OCI-LY7 (cell line): ENCODE measurements around the gene LIN9.

Source experiments
- EZH2phosphoT487 ChIP-seq: fragments of 200-600 bp; sonication (generic); IDR thresholded peaks from 2 replicates; pipeline ENCODE4 v1.6.1; 2018; ENCODE audit warnings: low read depth, borderline replicate concordance, mild to moderate bottlenecking, mixed run types, antibody characterized with exemption, low read length, moderate library complexity, mixed read lengths
- TF ChIP-seq, protein P1 (sequence below): fragments of 200-600 bp; sonication (generic); conservative IDR thresholded peaks from 2 replicates; pipeline ENCODE4 v1.5.1; 2014; ENCODE audit warnings: mild to moderate bottlenecking, antibody characterized with exemption, low read length, moderate library complexity, mixed read lengths

DNA sequence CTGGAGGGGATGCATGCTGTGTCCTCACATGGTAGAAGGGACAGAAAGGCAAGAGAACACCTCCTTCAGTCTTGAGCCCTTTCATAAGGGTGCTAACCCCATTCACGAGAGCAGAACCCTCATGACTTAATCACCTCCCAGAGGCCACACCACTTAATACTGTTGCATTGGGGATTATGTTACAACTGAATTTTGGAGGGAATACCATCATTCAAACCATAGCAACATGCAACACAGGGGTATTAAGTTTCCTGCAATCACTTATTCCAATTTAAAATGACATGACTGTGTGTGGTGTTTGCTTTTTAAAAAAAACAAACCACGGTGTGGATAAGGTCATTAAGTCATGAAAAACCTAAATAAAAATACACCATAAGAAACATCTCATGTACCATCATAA lies 3.1 kb upstream of the LIN9 start:
- TF ChIP-seq, protein P1, sequence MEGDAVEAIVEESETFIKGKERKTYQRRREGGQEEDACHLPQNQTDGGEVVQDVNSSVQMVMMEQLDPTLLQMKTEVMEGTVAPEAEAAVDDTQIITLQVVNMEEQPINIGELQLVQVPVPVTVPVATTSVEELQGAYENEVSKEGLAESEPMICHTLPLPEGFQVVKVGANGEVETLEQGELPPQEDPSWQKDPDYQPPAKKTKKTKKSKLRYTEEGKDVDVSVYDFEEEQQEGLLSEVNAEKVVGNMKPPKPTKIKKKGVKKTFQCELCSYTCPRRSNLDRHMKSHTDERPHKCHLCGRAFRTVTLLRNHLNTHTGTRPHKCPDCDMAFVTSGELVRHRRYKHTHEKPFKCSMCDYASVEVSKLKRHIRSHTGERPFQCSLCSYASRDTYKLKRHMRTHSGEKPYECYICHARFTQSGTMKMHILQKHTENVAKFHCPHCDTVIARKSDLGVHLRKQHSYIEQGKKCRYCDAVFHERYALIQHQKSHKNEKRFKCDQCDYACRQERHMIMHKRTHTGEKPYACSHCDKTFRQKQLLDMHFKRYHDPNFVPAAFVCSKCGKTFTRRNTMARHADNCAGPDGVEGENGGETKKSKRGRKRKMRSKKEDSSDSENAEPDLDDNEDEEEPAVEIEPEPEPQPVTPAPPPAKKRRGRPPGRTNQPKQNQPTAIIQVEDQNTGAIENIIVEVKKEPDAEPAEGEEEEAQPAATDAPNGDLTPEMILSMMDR = no peak
- TF ChIP-seq EZH2phosphoT487 = no peak
